CD8-positive, alpha-beta memory T cell (primary cell): ENCODE data around the gene SLC39A12. TPM values are rescaled to one million over a fixed set of nuclear protein-coding genes. Genes with fewer than 3 reads are reported as not detected.
"Not testable (repeated sequence)": the region's sequence is repeated elsewhere in the genome, so short reads cannot be mapped to it uniquely, and the experiment has no call there.

Source experiments
- CTCF ChIA-PET: fragments of 350-600 bp; sonication (Branson Sonifier 250); formaldehyde crosslinking; loops from one replicate; lab custom pipeline; 2021; ENCODE audit warnings: antibody characterized with exemption; lab: Charles Lee
- POLR2A ChIA-PET: fragments of 350-600 bp; sonication (Branson Sonifier 250); formaldehyde crosslinking; loops from one replicate; lab custom pipeline; 2021; ENCODE audit warnings: antibody characterized with exemption; lab: Charles Lee
- DNase-seq, 5 donors: peaks; one replicate each; pipeline versions ENCODE4 v3.0.0 to v3.0.0-alpha.2; 2020 to 2022; ENCODE audit warnings: mixed read lengths in 1 of 5
- H3K27ac ChIP-seq: one replicate; pipeline ENCODE4 v1.7.0; 2013; ENCODE audit warnings: low read depth, mild to moderate bottlenecking, low read length, moderate library complexity
- H3K27me3 ChIP-seq: 2 replicates; pipeline ENCODE4 v1.7.0; 2013; ENCODE audit warnings: low read length, mild to moderate bottlenecking; ENCODE audit not compliant: insufficient read depth, poor library complexity, severe bottlenecking
- H3K36me3 ChIP-seq: 2 replicates; pipeline ENCODE4 v1.7.0; 2013; ENCODE audit warnings: mild to moderate bottlenecking, low read length, moderate library complexity; ENCODE audit not compliant: insufficient read depth
- H3K4me1 ChIP-seq: 2 replicates; pipeline ENCODE4 v1.7.0; 2013; ENCODE audit warnings: mild to moderate bottlenecking, low read length, moderate library complexity; ENCODE audit not compliant: insufficient read depth
- H3K4me3 ChIP-seq: 2 replicates; pipeline ENCODE4 v1.7.0; 2013; ENCODE audit warnings: mild to moderate bottlenecking, low read length
- H3K9me3 ChIP-seq: 2 replicates; pipeline ENCODE4 v1.7.0; 2013; ENCODE audit warnings: mild to moderate bottlenecking, low read length
- H3K27ac Mint-ChIP-seq, 8 donors: one replicate each; pipeline ENCODE4 v1.8.0; 2020 to 2021; ENCODE audit warnings: mixed read lengths in 8 of 8, mild to moderate bottlenecking in 6 of 8, inconsistent platforms in 3 of 8, moderate library complexity in 3 of 8
- H3K27me3 Mint-ChIP-seq, 2 donors: one replicate each; pipeline ENCODE4 v1.8.0; 2020 to 2021; ENCODE audit warnings: mixed read lengths in 2 of 2, mild to moderate bottlenecking in 1 of 2, moderate library complexity in 1 of 2
- H3K36me3 Mint-ChIP-seq, 3 donors: one replicate each; pipeline ENCODE4 v1.8.0; 2020 to 2021; ENCODE audit warnings: mixed read lengths in 3 of 3, inconsistent platforms in 1 of 3, mild to moderate bottlenecking in 1 of 3
- H3K4me1 Mint-ChIP-seq, 3 donors: one replicate each; pipeline ENCODE4 v1.8.0; 2020 to 2021; ENCODE audit warnings: mixed read lengths in 3 of 3, inconsistent platforms in 1 of 3, mild to moderate bottlenecking in 1 of 3
- H3K4me3 Mint-ChIP-seq, 7 donors: one replicate each; pipeline ENCODE4 v1.8.0; 2020 to 2021; ENCODE audit warnings: mixed read lengths in 7 of 7, mild to moderate bottlenecking in 6 of 7, moderate library complexity in 4 of 7, inconsistent platforms in 2 of 7
- H3K9me3 Mint-ChIP-seq, 5 donors: one replicate each; pipeline ENCODE4 v1.8.0; 2020 to 2022; ENCODE audit warnings: mixed read lengths in 5 of 5, mild to moderate bottlenecking in 3 of 5, moderate library complexity in 2 of 5, inconsistent platforms in 1 of 5
- polyA plus RNA-seq: library from polyadenylated mRNA; unstranded; fragments of 300-500 nt; fragmentation: Illumina TruSeq; gene quantifications from one replicate; pipeline ENCODE4 v1.2.3, GENCODE V29; 2021
- total RNA-seq, 2 experiments: library from RNA; stranded (reverse); gene quantifications; one replicate each; pipeline ENCODE4 v1.2.3, GENCODE V29; 2021

The SLC39A12 gene
- total and polyA plus RNA-seq, 3 experiments from 2014 or later, result not detected

DNA sequence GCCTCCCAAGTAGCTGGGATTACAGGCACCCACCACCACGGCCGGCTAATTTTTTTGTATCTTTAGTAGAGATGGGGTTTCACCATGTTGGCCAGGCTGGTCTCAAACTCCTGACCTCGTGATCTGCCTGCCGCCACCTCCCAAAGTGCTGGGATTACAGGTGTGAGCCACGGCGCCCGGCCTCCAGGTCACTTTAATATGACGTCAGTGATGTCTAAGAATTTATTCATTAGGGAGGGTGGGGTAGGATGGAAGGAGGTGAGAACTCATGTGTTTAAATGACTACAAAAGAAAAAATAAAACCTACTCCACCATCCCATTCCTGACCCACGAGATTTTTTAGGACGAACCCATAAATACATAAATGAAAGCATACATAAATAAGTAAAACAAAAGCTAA, 2.7 kb downstream of the SLC39A12 start:
- H3K36me3 ChIP-seq, result not testable (repeated sequence)

DNA sequence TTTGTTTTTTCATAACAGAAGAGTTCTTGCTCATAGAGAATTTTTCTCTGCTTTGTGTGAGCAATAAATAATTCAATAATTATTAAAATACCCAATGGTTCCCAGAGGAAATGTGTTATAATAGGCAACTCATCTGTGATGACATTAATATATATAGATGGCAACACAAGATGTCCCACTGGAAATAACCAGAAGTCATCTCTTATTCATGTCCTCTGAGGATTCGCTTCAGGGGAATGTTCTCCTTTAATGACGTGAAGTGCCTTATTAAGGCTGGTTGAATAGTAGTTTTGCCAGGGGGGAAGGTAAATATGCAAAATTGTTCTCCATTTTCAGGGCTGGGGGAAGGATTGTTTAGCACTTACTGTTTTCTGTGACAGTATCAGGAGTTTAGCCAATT, 3.1 kb downstream of the SLC39A12 start:
- Histone ChIP-seq H3K27ac (no peak overlapping the region), H3K36me3 (no peaks in the 10 kb centered on the region), H3K27me3 (no peaks in the 10 kb centered on the region), H3K4me3 (no peak overlapping the region), H3K9me3 (no peaks in the 10 kb centered on the region), H3K4me1 (no peaks in the 10 kb centered on the region)
- H3K36me3 Mint-ChIP-seq, result no peaks in the 10 kb centered on the region
- CTCF ChIA-PET, result no interaction called here
- peaks cover 0 to 3% (median 1%) of the 10 kb centered on the region in 5 donors for H3K9me3 Mint-ChIP-seq
- DNase-seq, result no peak
- POLR2A ChIA-PET, result no interaction called here
- no peak overlapping the region for H3K4me3 Mint-ChIP-seq
- H3K27ac Mint-ChIP-seq, result no peak overlapping the region
- no peaks in the 10 kb centered on the region for H3K27me3 Mint-ChIP-seq
- H3K4me1 Mint-ChIP-seq, result no peaks in the 10 kb centered on the region

More for the DNA sequence above, 2.7 kb downstream of the SLC39A12 start:
- H3K4me3 ChIP-seq, H3K36me3 Mint-ChIP-seq, DNase-seq, H3K27ac Mint-ChIP-seq, H3K27me3 Mint-ChIP-seq, POLR2A ChIA-PET, H3K4me1 Mint-ChIP-seq, H3K9me3 Mint-ChIP-seq, H3K4me1 ChIP-seq, H3K4me3 Mint-ChIP-seq, H3K27me3 ChIP-seq, H3K27ac ChIP-seq, H3K9me3 ChIP-seq, CTCF ChIA-PET: not testable (repeated sequence)

DNA sequence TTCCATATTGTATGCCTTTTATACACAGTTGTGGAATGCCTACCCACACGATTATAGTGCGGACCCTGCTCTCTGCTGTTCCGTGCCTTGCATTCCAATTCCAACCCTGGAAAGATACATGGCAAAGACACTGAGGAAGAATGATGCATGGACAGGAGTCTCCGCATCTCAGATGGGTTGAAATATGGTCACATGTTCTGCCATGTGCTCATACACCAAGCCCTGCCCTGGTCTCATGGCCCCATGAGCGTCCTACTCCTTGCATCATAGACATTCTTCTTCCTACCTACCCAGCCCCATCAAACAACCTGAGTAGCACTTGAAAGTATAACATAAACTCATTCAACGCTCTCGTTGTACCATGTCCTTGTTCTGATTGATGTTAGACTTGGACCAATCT, 6.3 kb downstream of the SLC39A12 start:
- DNase-seq, result no peak
- Mint-ChIP-seq H3K36me3 (no peaks in the 10 kb centered on the region), H3K27me3 (no peaks in the 10 kb centered on the region), H3K27ac (no peak overlapping the region), H3K4me3 (no peak overlapping the region), H3K9me3 (peaks cover 0 to 5% (median 1%) of the 10 kb centered on the region in 5 donors), H3K4me1 (no peaks in the 10 kb centered on the region)
- no peak overlapping the region for H3K27ac ChIP-seq
- CTCF ChIA-PET, result no interaction called here
- POLR2A ChIA-PET, result no interaction called here
- H3K27me3 ChIP-seq, result no peaks in the 10 kb centered on the region
- no peaks in the 10 kb centered on the region for H3K9me3 ChIP-seq
- H3K4me3 ChIP-seq, result no peak overlapping the region
- no peaks in the 10 kb centered on the region for H3K36me3 ChIP-seq
- H3K4me1 ChIP-seq, result no peaks in the 10 kb centered on the region

DNA sequence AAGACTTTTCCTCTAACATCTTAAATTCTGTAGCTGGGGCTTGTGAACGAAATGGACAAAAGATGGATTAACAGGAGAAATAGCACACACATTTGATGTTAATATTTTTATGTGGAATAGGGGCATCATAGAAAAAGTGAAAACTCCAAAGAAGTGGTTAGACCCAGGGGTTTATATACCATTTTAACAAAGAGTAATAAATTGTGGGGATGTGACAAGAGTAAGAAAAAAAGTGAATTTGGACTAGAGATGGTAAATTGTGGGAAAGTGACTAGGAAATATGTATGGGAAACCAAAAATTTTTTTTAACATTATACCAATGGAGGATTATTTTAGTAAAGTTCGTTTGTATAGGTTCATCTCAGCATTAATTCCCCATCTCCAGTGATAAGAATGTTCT, 8.2 kb downstream of the SLC39A12 start:
- Mint-ChIP-seq H3K27ac (no peak overlapping the region), H3K27me3 (no peaks in the 10 kb centered on the region), H3K4me3 (no peak overlapping the region), H3K36me3 (no peaks in the 10 kb centered on the region), H3K9me3 (peaks cover 0 to 7% (median 4%) of the 10 kb centered on the region in 5 donors), H3K4me1 (no peaks in the 10 kb centered on the region)
- no peaks in the 10 kb centered on the region for H3K27me3 ChIP-seq
- H3K36me3 ChIP-seq, result no peaks in the 10 kb centered on the region
- no peaks in the 10 kb centered on the region for H3K9me3 ChIP-seq
- POLR2A ChIA-PET, result no interaction called here
- no peaks in the 10 kb centered on the region for H3K4me1 ChIP-seq
- no peak overlapping the region for H3K4me3 ChIP-seq
- CTCF ChIA-PET, result no interaction called here
- no peak for DNase-seq
- H3K27ac ChIP-seq, result no peak overlapping the region

DNA sequence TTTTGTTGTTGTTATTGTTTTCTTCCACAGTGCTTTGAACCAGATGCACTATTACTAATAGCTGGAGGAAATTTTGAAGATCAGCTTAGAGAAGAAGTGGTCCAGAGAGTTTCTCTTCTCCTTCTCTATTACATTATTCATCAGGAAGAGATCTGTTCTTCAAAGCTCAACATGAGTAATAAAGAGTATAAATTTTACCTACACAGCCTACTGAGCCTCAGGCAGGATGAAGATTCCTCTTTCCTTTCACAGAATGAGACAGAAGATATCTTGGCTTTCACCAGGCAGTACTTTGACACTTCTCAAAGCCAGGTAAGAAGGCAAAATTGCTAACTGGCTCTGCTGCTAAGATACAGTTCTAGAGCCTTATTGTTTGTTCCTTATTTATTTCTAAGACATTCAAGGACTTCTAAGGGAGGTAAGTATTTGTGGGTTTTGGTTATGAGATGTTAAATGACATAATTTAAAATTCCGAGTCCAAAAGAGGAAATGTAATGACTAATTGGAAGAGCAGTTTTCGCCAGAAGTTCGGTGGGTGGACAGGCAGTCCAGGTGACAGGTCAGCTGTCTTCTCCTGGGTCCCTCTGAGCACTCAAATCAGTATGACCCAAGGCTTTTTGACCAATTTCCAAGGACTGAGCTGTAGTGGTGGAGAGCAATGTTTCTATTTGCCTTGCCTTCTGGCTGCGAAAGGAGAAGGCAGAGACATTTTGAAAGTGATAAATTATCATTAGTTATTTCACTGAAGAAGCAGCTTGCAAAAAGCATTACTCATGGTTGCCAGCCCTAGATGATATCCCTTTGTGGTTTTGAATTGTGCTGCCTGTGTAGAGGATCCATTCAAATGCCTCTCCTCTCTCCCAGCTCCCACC, 10.1 kb downstream of the SLC39A12 start:
- Histone ChIP-seq H3K9me3 (no peaks in the 10 kb centered on the region), H3K27me3 (no peaks in the 10 kb centered on the region), H3K36me3 (no peaks in the 10 kb centered on the region), H3K4me1 (no peaks in the 10 kb centered on the region), H3K27ac (no peak overlapping the region), H3K4me3 (no peak overlapping the region)
- peak overlapping the region in 1 of 7 donors; percentile 33 for H3K4me3 Mint-ChIP-seq
- DNase-seq, result no peak
- ChIA-PET POLR2A (no interaction called here), CTCF (no interaction called here)
- peaks cover 0 to 7% (median 4%) of the 10 kb centered on the region in 5 donors for H3K9me3 Mint-ChIP-seq
- H3K27me3 Mint-ChIP-seq, result no peaks in the 10 kb centered on the region
- H3K27ac Mint-ChIP-seq, result no peak overlapping the region
- no peaks in the 10 kb centered on the region for H3K36me3 Mint-ChIP-seq
- no peaks in the 10 kb centered on the region for H3K4me1 Mint-ChIP-seq

DNA sequence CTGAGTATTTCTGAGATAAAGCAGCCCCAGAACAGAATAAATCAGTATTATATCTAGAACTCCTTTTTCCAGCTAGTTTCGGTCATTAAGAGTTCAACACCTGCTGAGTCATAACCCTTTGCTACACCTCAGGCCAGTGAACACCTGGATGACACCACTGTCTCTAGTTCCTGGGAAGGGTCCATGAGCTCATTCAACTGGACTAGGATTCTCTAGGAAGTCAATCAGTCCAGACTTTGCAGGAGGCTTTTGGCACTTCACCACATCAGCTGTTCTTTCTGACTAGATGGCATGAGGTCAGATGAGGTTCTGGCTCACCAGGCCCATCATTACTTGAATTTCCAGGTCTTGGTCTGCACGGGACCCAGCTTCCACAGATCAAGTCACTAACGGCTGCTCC, 11.7 kb downstream of the SLC39A12 start:
- Mint-ChIP-seq H3K4me3 (no peak overlapping the region), H3K27ac (no peak overlapping the region), H3K36me3 (no peaks in the 10 kb centered on the region), H3K9me3 (peaks cover under 1 to 6% (median 4%) of the 10 kb centered on the region in 5 donors), H3K4me1 (no peaks in the 10 kb centered on the region), H3K27me3 (no peaks in the 10 kb centered on the region)
- no peaks in the 10 kb centered on the region for H3K27me3 ChIP-seq
- H3K4me3 ChIP-seq, result no peak overlapping the region
- H3K36me3 ChIP-seq, result no peaks in the 10 kb centered on the region
- no peak for DNase-seq
- H3K9me3 ChIP-seq, result no peaks in the 10 kb centered on the region
- CTCF ChIA-PET, result interaction anchor here (0.6 kb wide), 1 partner anchor 1585 kb away, joined by 3 read pairs; no protein-coding TSS in a partner anchor
- H3K27ac ChIP-seq, result no peak overlapping the region
- no peaks in the 10 kb centered on the region for H3K4me1 ChIP-seq
- POLR2A ChIA-PET, result no interaction called here

DNA sequence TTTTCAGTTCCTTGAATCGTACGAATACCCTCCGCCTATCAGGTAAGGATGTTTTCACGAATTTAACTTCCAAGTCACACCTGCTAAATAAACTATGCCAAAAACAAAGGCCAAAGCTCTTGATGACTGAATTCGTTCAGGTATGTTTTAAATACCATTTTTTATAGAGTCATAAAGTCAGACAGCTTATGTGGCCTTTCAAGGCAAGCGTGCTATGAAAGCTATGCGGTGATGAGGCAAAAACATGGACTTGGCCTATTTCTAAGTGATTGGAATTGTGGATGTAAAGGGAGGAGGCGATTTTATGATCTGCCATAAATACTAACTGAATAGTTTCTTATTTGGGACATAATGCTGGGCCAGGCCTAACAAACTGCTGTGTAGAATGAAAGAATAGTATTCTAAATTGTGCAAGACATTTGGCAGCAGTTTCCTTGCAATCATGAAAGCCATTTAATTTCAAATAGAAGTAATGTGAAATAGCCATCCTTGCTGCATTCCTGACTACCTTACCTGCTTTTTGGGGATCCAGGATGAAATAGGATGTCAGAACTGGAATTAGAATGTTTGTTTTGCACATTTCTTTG, 14.0 kb downstream of the SLC39A12 start:
- H3K4me1 ChIP-seq, result no peaks in the 10 kb centered on the region
- no peaks in the 10 kb centered on the region for H3K27me3 ChIP-seq
- no peaks in the 10 kb centered on the region for H3K36me3 ChIP-seq
- H3K27ac ChIP-seq, result no peak overlapping the region
- Mint-ChIP-seq H3K9me3 (peaks cover 6 to 17% (median 14%) of the 10 kb centered on the region in 5 donors), H3K27ac (no peak overlapping the region), H3K36me3 (no peaks in the 10 kb centered on the region), H3K4me3 (no peak overlapping the region), H3K27me3 (no peaks in the 10 kb centered on the region), H3K4me1 (no peaks in the 10 kb centered on the region)
- H3K9me3 ChIP-seq, result no peaks in the 10 kb centered on the region
- ChIA-PET CTCF (no interaction called here), POLR2A (no interaction called here)
- no peak for DNase-seq
- no peak overlapping the region for H3K4me3 ChIP-seq

DNA sequence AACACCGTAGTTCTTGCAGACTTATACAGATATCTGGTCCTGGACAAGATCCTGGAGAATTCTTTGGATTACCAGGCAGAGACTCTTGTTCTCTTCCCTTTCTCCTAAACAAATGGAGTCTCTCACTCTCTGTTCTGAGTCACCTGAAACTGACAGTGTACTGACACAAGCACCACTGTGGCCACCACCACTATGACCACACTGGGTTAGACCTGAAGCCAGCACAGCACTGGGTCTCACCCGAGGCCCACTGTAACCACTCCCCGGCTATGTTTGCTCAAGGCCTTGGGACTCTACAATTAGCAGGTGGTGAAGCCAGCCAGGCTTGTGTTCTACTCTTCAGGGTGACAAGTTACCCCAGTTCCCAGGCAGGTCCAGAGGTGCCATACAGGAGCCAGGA, 22.8 kb downstream of the SLC39A12 start:
- H3K4me3 Mint-ChIP-seq, result no peak overlapping the region
- Histone ChIP-seq H3K4me3 (no peak overlapping the region), H3K4me1 (no peaks in the 10 kb centered on the region), H3K27me3 (no peaks in the 10 kb centered on the region), H3K27ac (no peak overlapping the region), H3K36me3 (no peaks in the 10 kb centered on the region), H3K9me3 (no peaks in the 10 kb centered on the region)
- H3K4me1 Mint-ChIP-seq, result no peaks in the 10 kb centered on the region
- no peak for DNase-seq
- ChIA-PET CTCF (no interaction called here), POLR2A (no interaction called here)
- H3K27ac Mint-ChIP-seq, result no peak overlapping the region
- no peaks in the 10 kb centered on the region for H3K36me3 Mint-ChIP-seq
- peaks cover 5 to 21% (median 12%) of the 10 kb centered on the region in 5 donors for H3K9me3 Mint-ChIP-seq
- no peaks in the 10 kb centered on the region for H3K27me3 Mint-ChIP-seq
